Lung (tissue), 12 donors: Measurements from ENCODE around the gene THBD. TPM values are rescaled to one million over a fixed set of nuclear protein-coding genes. Genes with fewer than 3 reads are reported as not detected.

Experiments used
- ATAC-seq: fragments of 200-7000 bp; cut with Tn5 transposase; one replicate; pipeline ENCODE4 v1.9.1; 2020; ENCODE audit warnings: moderate number of reproducible peaks; ENCODE audit not compliant: insufficient read depth, low FRiP score
- DNase-seq, 3 donors: peaks; one replicate each; pipeline ENCODE4 v3.0.0-alpha.2; 2013 to 2017
- H3K27ac ChIP-seq, 2 donors: one replicate each; pipeline ENCODE4 v1.5.1; 2013; ENCODE audit warnings: mild to moderate bottlenecking in 2 of 2, moderate library complexity in 2 of 2, control low read depth in 1 of 2, inconsistent platforms in 1 of 2, low read depth in 1 of 2, low read length in 1 of 2
- H3K27me3 ChIP-seq, 3 donors: one replicate each; pipeline ENCODE4 v1.5.1; 2013; ENCODE audit warnings: low read length in 2 of 3; ENCODE audit not compliant: control insufficient read depth in 3 of 3, insufficient read depth in 3 of 3
- H3K36me3 ChIP-seq, 4 donors: one replicate each; pipeline ENCODE4 v1.5.1; 2013; ENCODE audit warnings: low read length in 4 of 4, mild to moderate bottlenecking in 1 of 4, moderate library complexity in 1 of 4; ENCODE audit not compliant: control insufficient read depth in 4 of 4, insufficient read depth in 4 of 4
- H3K4me1 ChIP-seq, 5 donors: one replicate each; pipeline ENCODE4 v1.5.1; 2013; ENCODE audit warnings: low read length in 5 of 5, mild to moderate bottlenecking in 2 of 5, moderate library complexity in 1 of 5; ENCODE audit not compliant: control insufficient read depth in 5 of 5, insufficient read depth in 5 of 5
- H3K4me3 ChIP-seq: one replicate; pipeline ENCODE4 v1.5.1; 2013; ENCODE audit warnings: mild to moderate bottlenecking, control low read depth, moderate library complexity
- H3K9ac ChIP-seq, 2 donors: one replicate each; pipeline ENCODE4 v1.5.1; 2013; ENCODE audit warnings: low read length in 2 of 2, control low read depth in 1 of 2; ENCODE audit not compliant: insufficient read depth in 1 of 2
- H3K9me3 ChIP-seq, 4 donors: one replicate each; pipeline ENCODE4 v1.5.1; 2013; ENCODE audit warnings: low read length in 3 of 4, mild to moderate bottlenecking in 1 of 4, moderate library complexity in 1 of 4; ENCODE audit not compliant: control insufficient read depth in 4 of 4, insufficient read depth in 3 of 4
- CTCF ChIP-seq: IDR thresholded peaks from 2 replicates; pipeline ENCODE4 v1.5.1; 2012; ENCODE audit warnings: mild to moderate bottlenecking; ENCODE audit errors: control extremely low read depth, extremely low read depth
- WGBS, 2 donors: extraction: QIAGEN DNeasy Blood & Tissue Kit; methylation state at CpG; one replicate each; pipeline ENCODE4 v1.1.7; 2013; 5-methylcytosine and 5-hydroxymethylcytosine counted together
- polyA plus RNA-seq, 2 donors: library from polyadenylated mRNA; stranded (reverse); fragments of 200-250 nt; gene quantifications; one replicate each; pipeline ENCODE4 v1.2.1, GENCODE V29; 2013
- total RNA-seq, 2 donors: library from RNA; depleted of rRNA in 1 of 2; stranded (reverse); fragments of >200 nt in 1 of 2; gene quantifications; one replicate each; pipeline ENCODE4 v1.2.1, GENCODE V29; 2014 to 2021
- donor health status: control.
- donor health status: control.
- donor health status: Bipolar disorder and iron deficiency.
- donor health status: healthy.
- donor health status: DM: yes; HTN: yes; CAD: no.

THBD gene
- total and polyA plus RNA-seq, 4 donors = 23.6 to 101 (median 61.4) TPM

DNA sequence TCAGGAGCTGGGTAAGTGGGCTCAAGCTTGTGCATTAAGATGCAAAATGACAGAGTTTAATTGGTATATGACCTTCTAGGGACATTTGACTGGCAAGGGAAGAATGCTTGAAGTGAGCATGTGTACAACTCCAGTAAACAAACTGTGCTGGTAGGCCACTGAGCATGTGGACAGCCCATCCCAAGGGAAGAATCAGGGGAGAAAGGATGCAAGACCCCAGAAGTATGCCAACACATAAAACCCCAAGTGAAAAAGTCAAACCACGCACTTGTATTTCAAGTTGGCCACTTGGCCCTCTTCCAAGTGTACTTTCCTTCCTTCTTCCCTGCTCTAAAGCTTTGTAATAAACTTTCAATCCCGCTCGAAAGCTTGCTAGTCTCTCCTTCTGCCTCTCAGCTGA lies 10.4 kb upstream of the THBD start:
- no peak overlapping the region for H3K9ac ChIP-seq
- H3K36me3 ChIP-seq = no peaks in the 10 kb centered on the region
- no peak overlapping the region for H3K4me3 ChIP-seq
- H3K4me1 ChIP-seq = peaks cover 8 to 71% (median 16%) of the 10 kb centered on the region in 5 donors
- H3K27ac ChIP-seq = no peak overlapping the region
- no peaks in the 10 kb centered on the region for H3K9me3 ChIP-seq
- no peaks in the 10 kb centered on the region for H3K27me3 ChIP-seq
- no peak for TF ChIP-seq CTCF
- ATAC-seq = no peak
- DNase-seq = peak in 2 of 3 donors; percentile 38 to 77
- WGBS, 2 donors = 7 to 20% methylated on average over 3 of the region's 3 CpGs

- no peak for ATAC-seq
Observed at GRCh38 chr20:23059001-23059400, 9.5 kb upstream of the THBD start.

DNA sequence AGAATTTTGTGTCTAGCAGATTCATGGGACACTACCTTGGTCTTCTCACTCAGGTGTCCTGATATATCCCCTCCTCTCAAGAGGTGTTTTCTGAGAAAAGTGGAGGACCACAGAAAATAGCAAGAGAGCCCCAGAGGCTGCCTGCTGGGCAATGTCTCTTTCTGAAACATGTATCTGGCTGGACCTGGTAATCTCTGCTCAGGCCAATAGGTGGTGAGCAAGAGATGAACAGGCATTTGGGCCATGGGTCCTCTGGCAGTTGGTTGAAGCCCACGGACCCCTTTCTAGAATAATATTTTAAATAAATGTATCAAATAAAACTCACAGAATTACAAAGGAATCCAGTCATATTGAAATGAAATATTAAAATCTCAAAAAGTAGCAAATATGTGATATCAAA lies 8.8 kb upstream of the THBD start:
- Histone ChIP-seq H3K36me3 (no peaks in the 10 kb centered on the region), H3K27me3 (no peaks in the 10 kb centered on the region), H3K27ac (no peak overlapping the region), H3K9ac (no peak overlapping the region), H3K4me3 (no peak overlapping the region), H3K9me3 (no peaks in the 10 kb centered on the region), H3K4me1 (peaks cover 7 to 56% (median 11%) of the 10 kb centered on the region in 5 donors)
- TF ChIP-seq CTCF = no peak
- DNase-seq = no peak
- ATAC-seq = no peak
- WGBS, 2 donors = 64 to 71% methylated on average over 1 of the region's 1 CpG

More at GRCh38 chr20:23059001-23059400, 9.5 kb upstream of the THBD start:
- Histone ChIP-seq H3K4me1 (peaks cover 8 to 63% (median 16%) of the 10 kb centered on the region in 5 donors), H3K9me3 (no peaks in the 10 kb centered on the region), H3K27ac (no peak overlapping the region), H3K4me3 (no peak overlapping the region), H3K36me3 (no peaks in the 10 kb centered on the region), H3K27me3 (no peaks in the 10 kb centered on the region), H3K9ac (no peak overlapping the region)
- DNase-seq = peak; percentile 58 to 91 (median 87)
- TF ChIP-seq CTCF = no peak
- 73 to 80% methylated on average over 3 of the region's 3 CpGs for WGBS, 2 donors

- Histone ChIP-seq H3K36me3 (no peaks in the 10 kb centered on the region), H3K4me3 (no peak overlapping the region), H3K4me1 (peaks cover 0 to 40% (median 4%) of the 10 kb centered on the region in 5 donors), H3K9me3 (no peaks in the 10 kb centered on the region), H3K27me3 (peaks cover 0 to 31% (median 16%) of the 10 kb centered on the region in 3 donors), H3K9ac (no peak overlapping the region), H3K27ac (no peak overlapping the region)
- TF ChIP-seq CTCF = no peak
- WGBS, 2 donors = 95% methylated on average over 5 of the region's 5 CpGs
- DNase-seq (no peak), ATAC-seq (no peak)
Observed at GRCh38 chr20:23052904-23053303, 3.4 kb upstream of the THBD start.
